IMR-90 (cell line): Measurements from ENCODE around the gene HOXC12. TPM values are rescaled to one million over a fixed set of nuclear protein-coding genes. Genes with fewer than 3 reads are reported as not detected.

ENCODE experiments used
- ATAC-seq: fragments of 200-7000 bp; cut with Tn5 transposase; 2 replicates; pipeline ENCODE4 v1.9.1; 2020; ENCODE audit warnings: low read depth, mild to moderate bottlenecking, moderate library complexity
- BruUV-seq: library from RNA; stranded (reverse); fragments of 400-500 nt; replicated peaks from 2 replicates; lab custom pipeline; 2021; lab: Mats Ljungman, UMichigan
- CTCF ChIA-PET: fragments of 300-600 bp; formaldehyde crosslinking; extraction: SDS; loops from one replicate; lab custom pipeline; 2021; ENCODE audit warnings: antibody characterized with exemption; lab: Yijun Ruan, JAX
- POLR2A ChIA-PET: fragments of 300-600 bp; sonication (Branson Sonifier 250); formaldehyde crosslinking; loops from one replicate; lab custom pipeline; 2022; ENCODE audit warnings: antibody characterized with exemption; ENCODE audit not compliant: unreplicated experiment; lab: Charles Lee
- DNase-seq: peaks from one replicate; pipeline ENCODE4 v3.0.0; 2013
- H2AFZ ChIP-seq: replicated peaks from 2 replicates; pipeline ENCODE3; 2013; ENCODE audit warnings: low read length, mild to moderate bottlenecking; ENCODE audit not compliant: poor library complexity
- H2AK5ac ChIP-seq: 2 replicates; pipeline ENCODE4 v1.6.1; 2013; ENCODE audit warnings: low read depth, low read length, inconsistent platforms
- H2AK9ac ChIP-seq: replicated peaks from 2 replicates; pipeline ENCODE3; 2013; ENCODE audit warnings: mild to moderate bottlenecking, low read depth, low read length, moderate library complexity; ENCODE audit not compliant: poor library complexity
- H2BK120ac ChIP-seq: 2 replicates; pipeline ENCODE4 v1.6.1; 2013; ENCODE audit warnings: low read depth, low read length, inconsistent platforms
- H2BK15ac ChIP-seq: 3 replicates; pipeline ENCODE4 v1.6.1; 2013; ENCODE audit warnings: low read depth, low read length, inconsistent platforms
- H2BK20ac ChIP-seq: 2 replicates; pipeline ENCODE4 v1.6.1; 2013; ENCODE audit warnings: low read depth, mild to moderate bottlenecking, inconsistent platforms, low read length, moderate library complexity
- H2BK5ac ChIP-seq: 2 replicates; pipeline ENCODE4 v1.6.1; 2013; ENCODE audit warnings: mild to moderate bottlenecking, low read depth, low read length, inconsistent platforms; ENCODE audit not compliant: poor library complexity, severe bottlenecking
- H3K14ac ChIP-seq: replicated peaks from 2 replicates; pipeline ENCODE4 v1.6.1; 2013; ENCODE audit warnings: low read depth, low read length, inconsistent platforms
- H3K18ac ChIP-seq: 2 replicates; pipeline ENCODE4 v1.6.1; 2013; ENCODE audit warnings: low read depth, low read length, control low read depth
- H3K23ac ChIP-seq: 2 replicates; pipeline ENCODE4 v1.6.1; 2013; ENCODE audit warnings: low read depth, low read length, inconsistent platforms
- H3K27ac ChIP-seq: 2 replicates; pipeline ENCODE4 v1.5.1; 2013; ENCODE audit warnings: mild to moderate bottlenecking, control low read depth, low read length; ENCODE audit not compliant: insufficient read depth
- H3K27me3 ChIP-seq: 2 replicates; pipeline ENCODE4 v1.6.1; 2013; ENCODE audit warnings: low read length; ENCODE audit not compliant: control insufficient read depth, insufficient read depth
- H3K36me3 ChIP-seq: 2 replicates; pipeline ENCODE4 v1.6.1; 2013; ENCODE audit warnings: low read length, mixed read lengths; ENCODE audit not compliant: control insufficient read depth, insufficient read depth
- H3K4ac ChIP-seq: 2 replicates; pipeline ENCODE4 v1.6.1; 2013; ENCODE audit warnings: low read depth, low read length, inconsistent platforms
- H3K4me1 ChIP-seq: 2 replicates; pipeline ENCODE4 v1.6.1; 2013; ENCODE audit warnings: low read length, mixed read lengths; ENCODE audit not compliant: control insufficient read depth, insufficient read depth
- H3K4me2 ChIP-seq: 2 replicates; pipeline ENCODE4 v1.6.1; 2013; ENCODE audit warnings: low read depth, mild to moderate bottlenecking, control low read depth, low read length, moderate library complexity
- H3K4me3 ChIP-seq: 2 replicates; pipeline ENCODE4 v1.5.1; 2013; ENCODE audit warnings: low read depth, mild to moderate bottlenecking, control low read depth, low read length, moderate library complexity; ENCODE audit not compliant: insufficient read depth
- H3K56ac ChIP-seq: 2 replicates; pipeline ENCODE4 v1.6.1; 2013; ENCODE audit warnings: low read length, inconsistent platforms; ENCODE audit not compliant: insufficient read depth; ENCODE audit errors: extremely low read depth
- H3K79me1 ChIP-seq, 2 experiments: 2 replicates each; pipeline ENCODE4 v1.6.1; 2013; ENCODE audit warnings: low read length in 2 of 2, inconsistent platforms in 1 of 2, low read depth in 1 of 2
- H3K9ac ChIP-seq: 2 replicates; pipeline ENCODE4 v1.6.1; 2013; ENCODE audit warnings: low read depth, low read length, control low read depth
- H3K9me1 ChIP-seq: 2 replicates; pipeline ENCODE4 v1.6.1; 2013; ENCODE audit warnings: low read length, inconsistent platforms; ENCODE audit not compliant: insufficient read depth
- H3K9me3 ChIP-seq: 2 replicates; pipeline ENCODE4 v1.6.1; 2013; ENCODE audit warnings: low read length; ENCODE audit not compliant: control insufficient read depth, insufficient read depth
- H4K20me1 ChIP-seq: 2 replicates; pipeline ENCODE4 v1.6.1; 2013; ENCODE audit warnings: low read length, inconsistent platforms; ENCODE audit not compliant: insufficient read depth
- H4K5ac ChIP-seq: 2 replicates; pipeline ENCODE4 v1.6.1; 2013; ENCODE audit warnings: mild to moderate bottlenecking, low read depth, low read length, control low read depth
- H4K8ac ChIP-seq, 2 experiments: 2 replicates each; pipeline ENCODE4 v1.6.1; 2013; ENCODE audit warnings: low read depth in 2 of 2, low read length in 2 of 2, control low read depth in 1 of 2, inconsistent platforms in 1 of 2
- H4K91ac ChIP-seq: 2 replicates; pipeline ENCODE4 v1.6.1; 2013; ENCODE audit warnings: low read depth, low read length, inconsistent platforms; ENCODE audit not compliant: insufficient read depth
- CHD1 ChIP-seq: IDR thresholded peaks from 2 replicates; pipeline ENCODE4 v1.6.1; 2012; ENCODE audit warnings: low read depth, low read length, improper control_type of control experiment
- ELK1 ChIP-seq: fragments of 150-350 bp; IDR thresholded peaks from 2 replicates; pipeline ENCODE4 v1.6.1; 2016; ENCODE audit warnings: low read depth, mild to moderate bottlenecking, low read length, moderate library complexity, borderline replicate concordance
- MAFK ChIP-seq: IDR thresholded peaks from 2 replicates; pipeline ENCODE4 v1.6.1; 2012; ENCODE audit warnings: low read depth, low read length, improper control_type of control experiment
- MAZ ChIP-seq: IDR thresholded peaks from 2 replicates; pipeline ENCODE4 v1.6.1; 2012; ENCODE audit warnings: low read depth, mild to moderate bottlenecking, low read length, improper control_type of control experiment, moderate library complexity, borderline replicate concordance
- NFE2L2 ChIP-seq: fragments of 150-350 bp; IDR thresholded peaks from 2 replicates; pipeline ENCODE4 v1.6.1; 2016; ENCODE audit warnings: low read depth, mild to moderate bottlenecking, low read length
- RFX5 ChIP-seq: IDR thresholded peaks from 2 replicates; pipeline ENCODE4 v1.8.0; 2012; ENCODE audit warnings: low read depth, mild to moderate bottlenecking, low read length, moderate library complexity
- USF2 ChIP-seq: fragments of 150-350 bp; IDR thresholded peaks from 2 replicates; pipeline ENCODE4 v1.6.1; 2017; ENCODE audit warnings: mild to moderate bottlenecking, antibody characterized with exemption, low read length, low read depth
- WGBS, 2 experiments: methylation state at CpG; one replicate each; pipeline versions ENCODE4 v1.1.5 to v1.1.7; 2013; ENCODE audit warnings: missing lambda C conversion rate in 2 of 2; ENCODE audit not compliant: insufficient read length in 1 of 2; ENCODE audit errors: extremely low coverage in 2 of 2; 5-methylcytosine and 5-hydroxymethylcytosine counted together
- dilution Hi-C: fragments of 300-500 bp; cut with HindIII; formaldehyde crosslinking; loops from one replicate; pipeline ENCODE4 v1.14.3; 2018; ENCODE audit warnings: low sequenced_read_pairs; ENCODE audit not compliant: unreplicated experiment
- in situ Hi-C: fragments of 300-500 bp; cut with MboI; formaldehyde crosslinking; loops from 3 replicates; pipeline ENCODE4 v1.14.3; 2019; ENCODE audit warnings: low sequenced_read_pairs, inconsistent platforms, mixed read lengths
- intact Hi-C: fragments of 100-400 bp; cut with micrococcal nuclease; formaldehyde crosslinking; loops from 2 replicates; pipeline ENCODE4 v1.10.0; 2022
- polyA plus RNA-seq, 3 experiments: library from polyadenylated mRNA; depleted of rRNA; stranded (reverse); fragments of >200 nt; gene quantifications; 2 replicates each; pipeline ENCODE4 v1.2.3, GENCODE V29; 2012; ENCODE audit warnings: low replicate concordance in 1 of 3
- total RNA-seq: library from RNA; depleted of rRNA; stranded (reverse); fragments of >200 nt; gene quantifications from 2 replicates; pipeline ENCODE4 v1.2.3, GENCODE V29; 2012

The HOXC12 gene
- total and polyA plus RNA-seq, 2 of the 4 experiments (the other 2 are of a cell fraction) = not detected

- in situ Hi-C loops = no loop called here
- Histone ChIP-seq H4K5ac (no peak overlapping the region), H3K9me1 (no peaks in the 10 kb centered on the region), H2AK5ac (no peak overlapping the region), H2BK5ac (no peak overlapping the region), H3K56ac (no peak overlapping the region), H3K4me2 (no peak overlapping the region; the same call in 1 of the 2 replicates), H2BK15ac (no peak overlapping the region), H3K36me3 (no peaks in the 10 kb centered on the region), H3K4me3 (no peak overlapping the region), H2BK120ac (no peak overlapping the region), H3K4ac (no peak overlapping the region), H3K79me1 (no peaks in the 10 kb centered on the region), H3K14ac (no peak overlapping the region), H3K27ac (no peak overlapping the region), H2AFZ (no peak overlapping the region), H2BK20ac (no peak overlapping the region), H3K18ac (no peak overlapping the region), H4K8ac (no peak overlapping the region), H2AK9ac (no peak overlapping the region), H3K9me3 (peaks cover 2% of the 10 kb centered on the region), H3K9ac (no peak overlapping the region), H3K4me1 (no peaks in the 10 kb centered on the region), H4K91ac (no peak overlapping the region), H4K20me1 (no peaks in the 10 kb centered on the region), H3K23ac (no peak overlapping the region), H3K27me3 (peaks cover 95% of the 10 kb centered on the region)
- BruUV-seq = no TSS peak
- no peak for TF ChIP-seq USF2
- TF ChIP-seq MAFK = no peak
- no peak for TF ChIP-seq CHD1
- no peak for TF ChIP-seq NFE2L2
- TF ChIP-seq ELK1 = no peak
- no peak for TF ChIP-seq MAZ
- no peak for TF ChIP-seq RFX5
- POLR2A ChIA-PET = no interaction called here
- intact Hi-C loops = no loop called here
- CTCF ChIA-PET = no interaction called here
- dilution Hi-C loops = no loop called here
- WGBS, 2 experiments = 8% methylated on average over 9 of the region's 36 CpGs; no CpG with 5 or more reads in 1 of the 2 experiments
- DNase-seq = no peak
- ATAC-seq = no peak
Observed at GRCh38 chr12:53966385-53967133, 11.9 kb downstream of the HOXC12 start.
